GM23338 (cell line): Measurements from ENCODE around the gene NPB. TPM values are rescaled to one million over a fixed set of nuclear protein-coding genes. Genes with fewer than 3 reads are reported as not detected.

ENCODE experiments used
- ATAC-seq: fragments of 200-7000 bp; cut with Tn5 transposase; 3 replicates; pipeline ENCODE4 v1.9.1; 2020
- DNase-seq: peaks from one replicate; pipeline ENCODE4 v3.0.0-alpha.2; 2015; ENCODE audit warnings: low spot score
- H2AFZ ChIP-seq: fragments of 200-600 bp; sonication (generic); 2 replicates; pipeline ENCODE4 v1.8.0; 2016; ENCODE audit warnings: antibody characterized with exemption, mild to moderate bottlenecking, moderate library complexity
- H3F3A ChIP-seq: fragments of 200-600 bp; sonication (generic); replicated peaks from 2 replicates; pipeline ENCODE4 v1.8.0; 2017; ENCODE audit warnings: antibody characterized with exemption, mixed run types, low read depth
- H3K27ac ChIP-seq: fragments of 200-600 bp; sonication (generic); 2 replicates; pipeline ENCODE4 v1.6.1; 2016; ENCODE audit warnings: low read depth
- H3K27me3 ChIP-seq: fragments of 200-600 bp; sonication (generic); 2 replicates; pipeline ENCODE4 v1.8.0; 2016; ENCODE audit warnings: mild to moderate bottlenecking, mixed run types, moderate library complexity; ENCODE audit not compliant: insufficient read depth
- H3K36me3 ChIP-seq: fragments of 200-600 bp; sonication (generic); 2 replicates; pipeline ENCODE4 v1.8.0; 2016; ENCODE audit warnings: mild to moderate bottlenecking; ENCODE audit not compliant: insufficient read depth
- H3K4me1 ChIP-seq: fragments of 200-600 bp; sonication (generic); 2 replicates; pipeline ENCODE4 v1.8.0; 2016; ENCODE audit warnings: mild to moderate bottlenecking, moderate library complexity; ENCODE audit not compliant: insufficient read depth
- H3K4me2 ChIP-seq: fragments of 200-600 bp; sonication (generic); 2 replicates; pipeline ENCODE4 v1.7.1; 2017; ENCODE audit warnings: mixed run types
- H3K4me3 ChIP-seq: fragments of 200-600 bp; sonication (generic); 2 replicates; pipeline ENCODE4 v1.6.1; 2016; ENCODE audit warnings: mixed run types
- H3K79me2 ChIP-seq: fragments of 200-600 bp; sonication (generic); replicated peaks from 2 replicates; pipeline ENCODE4 v1.8.0; 2017; ENCODE audit warnings: mild to moderate bottlenecking; ENCODE audit not compliant: insufficient read depth
- H3K9me2 ChIP-seq: fragments of 200-600 bp; sonication (generic); 2 replicates; pipeline ENCODE4 v1.8.0; 2017; ENCODE audit not compliant: insufficient read depth
- H4K20me1 ChIP-seq: fragments of 200-600 bp; sonication (generic); replicated peaks from 2 replicates; pipeline ENCODE4 v1.8.0; 2017; ENCODE audit warnings: mild to moderate bottlenecking; ENCODE audit not compliant: insufficient read depth
- H3K27ac Mint-ChIP-seq: 2 replicates; pipeline ENCODE4 v1.8.0; 2020; ENCODE audit warnings: inconsistent platforms, mild to moderate bottlenecking, moderate library complexity, mixed read lengths
- H3K27me3 Mint-ChIP-seq: 3 replicates; pipeline ENCODE4 v1.8.0; 2022; ENCODE audit warnings: low read depth, mild to moderate bottlenecking, moderate library complexity, mixed read lengths, inconsistent platforms; ENCODE audit not compliant: insufficient read depth, poor library complexity
- H3K36me3 Mint-ChIP-seq: 3 replicates; pipeline ENCODE4 v1.8.0; 2021; ENCODE audit warnings: low read depth, mild to moderate bottlenecking, inconsistent platforms, moderate library complexity, mixed read lengths
- H3K4me1 Mint-ChIP-seq: 3 replicates; pipeline ENCODE4 v1.8.0; 2020; ENCODE audit warnings: mild to moderate bottlenecking, inconsistent platforms, mixed read lengths
- H3K4me3 Mint-ChIP-seq: 3 replicates; pipeline ENCODE4 v1.8.0; 2021; ENCODE audit warnings: moderate library complexity, mild to moderate bottlenecking, inconsistent platforms, mixed read lengths
- H3K9me3 Mint-ChIP-seq: 3 replicates; pipeline ENCODE4 v1.8.0; 2020; ENCODE audit warnings: moderate library complexity, mild to moderate bottlenecking, inconsistent platforms, mixed read lengths
- CREB1 ChIP-seq: fragments of 250-450 bp; sonication (Bioruptor Pico); IDR thresholded peaks from 2 replicates; pipeline ENCODE4 v1.5.0; 2020; ENCODE audit warnings: low read depth, mild to moderate bottlenecking, moderate library complexity
- EZH2 ChIP-seq: fragments of 200-600 bp; sonication (generic); IDR thresholded peaks from one replicate; pipeline ENCODE4 v1.8.0; 2017; ENCODE audit warnings: antibody characterized with exemption, mild to moderate bottlenecking, low read depth; ENCODE audit not compliant: unreplicated experiment
- EZH2phosphoT487 ChIP-seq: fragments of 200-600 bp; sonication (generic); IDR thresholded peaks from one replicate; pipeline ENCODE4 v1.8.1; 2018; ENCODE audit warnings: antibody characterized with exemption; ENCODE audit not compliant: unreplicated experiment
- JUNB ChIP-seq: IDR thresholded peaks from one replicate; pipeline ENCODE4 v1.6.1; 2016; ENCODE audit warnings: antibody characterized with exemption; ENCODE audit not compliant: unreplicated experiment
- NANOG ChIP-seq: IDR thresholded peaks from 2 replicates; pipeline ENCODE4 v1.6.1; 2016; ENCODE audit warnings: antibody characterized with exemption, borderline replicate concordance
- STAT1 ChIP-seq: IDR thresholded peaks from one replicate; pipeline ENCODE4 v1.6.1; 2016; ENCODE audit warnings: antibody characterized with exemption; ENCODE audit not compliant: unreplicated experiment
- ZNF114 ChIP-seq: fragments of 250-450 bp; sonication (Bioruptor Pico); IDR thresholded peaks from 2 replicates; pipeline ENCODE4 v1.5.0; 2020; ENCODE audit warnings: mild to moderate bottlenecking, moderate library complexity
- polyA plus RNA-seq: library from polyadenylated mRNA; unstranded; fragments of >200 nt; fragmentation: Nextera tagmentation; extraction: Ambion mirVana; gene quantifications from 2 replicates; pipeline ENCODE4 v1.2.1, GENCODE V29; 2016
- total RNA-seq: library from RNA; depleted of rRNA; stranded (reverse); fragments of >200 nt; shearing (Covaris generic); gene quantifications from 2 replicates; pipeline ENCODE4 v1.2.3, GENCODE V29; 2014
- TF ChIP-seq, protein P1 (sequence below), 2 experiments: fragments of 200-600 bp in 1 of 2; sonication (generic) in 1 of 2; conservative IDR thresholded peaks; 2 replicates each; pipeline versions ENCODE4 v1.5.1 to v1.6.1; 2016 to 2017; ENCODE audit warnings: antibody characterized with exemption in 2 of 2, low read depth in 2 of 2, mild to moderate bottlenecking in 2 of 2, moderate library complexity in 1 of 2
- TF ChIP-seq, protein P2 (sequence below): IDR thresholded peaks from one replicate; pipeline ENCODE4 v1.6.1; 2018; ENCODE audit warnings: antibody characterized with exemption; ENCODE audit not compliant: unreplicated experiment
- TF ChIP-seq, protein P3 (sequence below): fragments of 250-450 bp; sonication (Bioruptor Pico); IDR thresholded peaks from 2 replicates; pipeline ENCODE4 v1.5.0; 2020; ENCODE audit warnings: mild to moderate bottlenecking, moderate library complexity

Gene NPB
- total and polyA plus RNA-seq, 2 experiments from 2014 or later = 3.6 to 3.8 TPM

DNA sequence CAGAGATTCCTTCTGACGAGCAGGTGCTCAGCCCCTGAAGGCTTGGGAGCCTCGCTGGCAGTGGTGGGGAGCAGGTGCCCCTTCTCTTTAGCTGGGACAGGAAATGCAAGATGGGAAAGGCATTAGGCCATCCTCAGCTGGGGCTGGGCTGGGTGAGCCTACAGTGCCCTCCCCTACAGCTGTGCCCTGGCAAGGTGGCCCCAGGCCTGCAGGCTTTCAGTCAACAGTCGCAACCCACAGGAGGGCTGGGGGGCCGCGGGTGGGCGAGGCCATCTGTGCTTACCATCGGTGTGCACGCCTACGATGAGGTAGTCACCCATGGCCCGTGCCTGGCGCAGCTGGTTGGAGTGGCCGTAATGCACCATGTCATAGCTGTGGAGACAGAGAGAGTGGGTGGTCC is 7.2 kb downstream of the NPB start (continued):
- TF ChIP-seq, protein P1, sequence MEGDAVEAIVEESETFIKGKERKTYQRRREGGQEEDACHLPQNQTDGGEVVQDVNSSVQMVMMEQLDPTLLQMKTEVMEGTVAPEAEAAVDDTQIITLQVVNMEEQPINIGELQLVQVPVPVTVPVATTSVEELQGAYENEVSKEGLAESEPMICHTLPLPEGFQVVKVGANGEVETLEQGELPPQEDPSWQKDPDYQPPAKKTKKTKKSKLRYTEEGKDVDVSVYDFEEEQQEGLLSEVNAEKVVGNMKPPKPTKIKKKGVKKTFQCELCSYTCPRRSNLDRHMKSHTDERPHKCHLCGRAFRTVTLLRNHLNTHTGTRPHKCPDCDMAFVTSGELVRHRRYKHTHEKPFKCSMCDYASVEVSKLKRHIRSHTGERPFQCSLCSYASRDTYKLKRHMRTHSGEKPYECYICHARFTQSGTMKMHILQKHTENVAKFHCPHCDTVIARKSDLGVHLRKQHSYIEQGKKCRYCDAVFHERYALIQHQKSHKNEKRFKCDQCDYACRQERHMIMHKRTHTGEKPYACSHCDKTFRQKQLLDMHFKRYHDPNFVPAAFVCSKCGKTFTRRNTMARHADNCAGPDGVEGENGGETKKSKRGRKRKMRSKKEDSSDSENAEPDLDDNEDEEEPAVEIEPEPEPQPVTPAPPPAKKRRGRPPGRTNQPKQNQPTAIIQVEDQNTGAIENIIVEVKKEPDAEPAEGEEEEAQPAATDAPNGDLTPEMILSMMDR (conservative IDR thresholded peaks at IDR 0.05; ENCODE audit: low read depth in 2 of 2) = no peak
- TF ChIP-seq EZH2phosphoT487 = no peak
- TF ChIP-seq NANOG = no peak
- TF ChIP-seq, protein P2, sequence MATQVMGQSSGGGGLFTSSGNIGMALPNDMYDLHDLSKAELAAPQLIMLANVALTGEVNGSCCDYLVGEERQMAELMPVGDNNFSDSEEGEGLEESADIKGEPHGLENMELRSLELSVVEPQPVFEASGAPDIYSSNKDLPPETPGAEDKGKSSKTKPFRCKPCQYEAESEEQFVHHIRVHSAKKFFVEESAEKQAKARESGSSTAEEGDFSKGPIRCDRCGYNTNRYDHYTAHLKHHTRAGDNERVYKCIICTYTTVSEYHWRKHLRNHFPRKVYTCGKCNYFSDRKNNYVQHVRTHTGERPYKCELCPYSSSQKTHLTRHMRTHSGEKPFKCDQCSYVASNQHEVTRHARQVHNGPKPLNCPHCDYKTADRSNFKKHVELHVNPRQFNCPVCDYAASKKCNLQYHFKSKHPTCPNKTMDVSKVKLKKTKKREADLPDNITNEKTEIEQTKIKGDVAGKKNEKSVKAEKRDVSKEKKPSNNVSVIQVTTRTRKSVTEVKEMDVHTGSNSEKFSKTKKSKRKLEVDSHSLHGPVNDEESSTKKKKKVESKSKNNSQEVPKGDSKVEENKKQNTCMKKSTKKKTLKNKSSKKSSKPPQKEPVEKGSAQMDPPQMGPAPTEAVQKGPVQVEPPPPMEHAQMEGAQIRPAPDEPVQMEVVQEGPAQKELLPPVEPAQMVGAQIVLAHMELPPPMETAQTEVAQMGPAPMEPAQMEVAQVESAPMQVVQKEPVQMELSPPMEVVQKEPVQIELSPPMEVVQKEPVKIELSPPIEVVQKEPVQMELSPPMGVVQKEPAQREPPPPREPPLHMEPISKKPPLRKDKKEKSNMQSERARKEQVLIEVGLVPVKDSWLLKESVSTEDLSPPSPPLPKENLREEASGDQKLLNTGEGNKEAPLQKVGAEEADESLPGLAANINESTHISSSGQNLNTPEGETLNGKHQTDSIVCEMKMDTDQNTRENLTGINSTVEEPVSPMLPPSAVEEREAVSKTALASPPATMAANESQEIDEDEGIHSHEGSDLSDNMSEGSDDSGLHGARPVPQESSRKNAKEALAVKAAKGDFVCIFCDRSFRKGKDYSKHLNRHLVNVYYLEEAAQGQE = no peak
- TF ChIP-seq STAT1 = no peak
- no peak for TF ChIP-seq CREB1 (CRISPR knock-in tag)
- TF ChIP-seq EZH2 = no peak
- TF ChIP-seq ZNF114 (CRISPR knock-in tag) = no peak

DNA sequence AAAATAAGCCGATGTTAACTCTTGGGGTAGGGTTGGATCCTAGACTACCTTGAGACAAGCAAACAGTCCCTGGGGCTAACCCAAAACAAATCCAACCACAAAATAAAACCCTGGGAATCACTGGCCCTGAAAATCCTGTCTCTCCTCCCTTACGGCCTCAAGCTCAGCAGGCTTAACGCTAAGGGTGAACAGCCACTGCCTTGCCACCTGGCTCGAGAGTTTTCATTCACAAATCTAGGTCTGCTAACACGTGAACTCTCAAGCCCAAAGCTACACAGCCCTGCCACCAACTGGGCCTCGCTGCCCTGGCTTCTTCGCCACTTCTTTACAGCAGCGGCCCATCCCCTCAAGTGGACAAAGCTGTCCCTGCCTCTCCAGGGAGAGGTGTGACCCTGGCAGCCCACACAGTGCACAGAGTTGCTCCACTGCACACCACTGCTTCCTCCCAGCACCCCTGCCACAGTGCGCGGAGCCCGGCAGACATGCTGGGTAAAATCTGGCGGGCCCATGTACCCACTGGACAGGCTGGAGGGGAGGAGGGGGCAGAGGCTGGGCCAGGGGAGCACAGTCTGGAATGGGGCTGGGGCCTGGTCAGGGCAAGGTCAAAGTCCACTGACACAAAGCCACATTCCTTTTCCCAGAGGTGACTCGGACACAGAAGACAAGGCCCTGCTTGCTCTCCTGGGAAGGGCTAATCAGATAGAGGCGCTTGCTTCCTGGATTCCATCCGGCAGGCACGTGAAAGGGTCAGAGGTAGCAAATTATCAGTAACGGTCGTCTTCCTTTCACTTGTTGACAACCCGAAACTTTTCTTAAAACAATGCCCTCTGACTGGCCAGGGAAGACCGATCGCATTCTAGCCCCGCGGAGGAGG is 8.2 kb downstream of the NPB start:
- ATAC-seq = peak; percentile 2; the same call in 2 of the 3 replicates
- Histone ChIP-seq H3K27me3 (no peaks in the 10 kb centered on the region), H3K27ac (no peak overlapping the region), H3K4me1 (peaks cover 6% of the 10 kb centered on the region), H3K9me2 (no peaks in the 10 kb centered on the region), H3K79me2 (peaks cover 7% of the 10 kb centered on the region), H3F3A (peaks cover 22% of the 10 kb centered on the region), H4K20me1 (peaks cover 9% of the 10 kb centered on the region), H3K36me3 (peaks cover 6% of the 10 kb centered on the region; the same call in 1 of the 2 replicates), H3K4me2 (peak overlapping the region; percentile 87), H2AFZ (no peak overlapping the region), H3K4me3 (peak overlapping the region; percentile 93)
- Mint-ChIP-seq H3K9me3 (no peaks in the 10 kb centered on the region), H3K27me3 (peaks cover 11% of the 10 kb centered on the region), H3K36me3 (peaks cover 25% of the 10 kb centered on the region), H3K27ac (no peak overlapping the region), H3K4me1 (peaks cover 3% of the 10 kb centered on the region; the same call in 1 of the 3 replicates), H3K4me3 (peak overlapping the region; percentile 87)
- no peak for TF ChIP-seq STAT1
- no peak for TF ChIP-seq EZH2
- TF ChIP-seq, protein P3, sequence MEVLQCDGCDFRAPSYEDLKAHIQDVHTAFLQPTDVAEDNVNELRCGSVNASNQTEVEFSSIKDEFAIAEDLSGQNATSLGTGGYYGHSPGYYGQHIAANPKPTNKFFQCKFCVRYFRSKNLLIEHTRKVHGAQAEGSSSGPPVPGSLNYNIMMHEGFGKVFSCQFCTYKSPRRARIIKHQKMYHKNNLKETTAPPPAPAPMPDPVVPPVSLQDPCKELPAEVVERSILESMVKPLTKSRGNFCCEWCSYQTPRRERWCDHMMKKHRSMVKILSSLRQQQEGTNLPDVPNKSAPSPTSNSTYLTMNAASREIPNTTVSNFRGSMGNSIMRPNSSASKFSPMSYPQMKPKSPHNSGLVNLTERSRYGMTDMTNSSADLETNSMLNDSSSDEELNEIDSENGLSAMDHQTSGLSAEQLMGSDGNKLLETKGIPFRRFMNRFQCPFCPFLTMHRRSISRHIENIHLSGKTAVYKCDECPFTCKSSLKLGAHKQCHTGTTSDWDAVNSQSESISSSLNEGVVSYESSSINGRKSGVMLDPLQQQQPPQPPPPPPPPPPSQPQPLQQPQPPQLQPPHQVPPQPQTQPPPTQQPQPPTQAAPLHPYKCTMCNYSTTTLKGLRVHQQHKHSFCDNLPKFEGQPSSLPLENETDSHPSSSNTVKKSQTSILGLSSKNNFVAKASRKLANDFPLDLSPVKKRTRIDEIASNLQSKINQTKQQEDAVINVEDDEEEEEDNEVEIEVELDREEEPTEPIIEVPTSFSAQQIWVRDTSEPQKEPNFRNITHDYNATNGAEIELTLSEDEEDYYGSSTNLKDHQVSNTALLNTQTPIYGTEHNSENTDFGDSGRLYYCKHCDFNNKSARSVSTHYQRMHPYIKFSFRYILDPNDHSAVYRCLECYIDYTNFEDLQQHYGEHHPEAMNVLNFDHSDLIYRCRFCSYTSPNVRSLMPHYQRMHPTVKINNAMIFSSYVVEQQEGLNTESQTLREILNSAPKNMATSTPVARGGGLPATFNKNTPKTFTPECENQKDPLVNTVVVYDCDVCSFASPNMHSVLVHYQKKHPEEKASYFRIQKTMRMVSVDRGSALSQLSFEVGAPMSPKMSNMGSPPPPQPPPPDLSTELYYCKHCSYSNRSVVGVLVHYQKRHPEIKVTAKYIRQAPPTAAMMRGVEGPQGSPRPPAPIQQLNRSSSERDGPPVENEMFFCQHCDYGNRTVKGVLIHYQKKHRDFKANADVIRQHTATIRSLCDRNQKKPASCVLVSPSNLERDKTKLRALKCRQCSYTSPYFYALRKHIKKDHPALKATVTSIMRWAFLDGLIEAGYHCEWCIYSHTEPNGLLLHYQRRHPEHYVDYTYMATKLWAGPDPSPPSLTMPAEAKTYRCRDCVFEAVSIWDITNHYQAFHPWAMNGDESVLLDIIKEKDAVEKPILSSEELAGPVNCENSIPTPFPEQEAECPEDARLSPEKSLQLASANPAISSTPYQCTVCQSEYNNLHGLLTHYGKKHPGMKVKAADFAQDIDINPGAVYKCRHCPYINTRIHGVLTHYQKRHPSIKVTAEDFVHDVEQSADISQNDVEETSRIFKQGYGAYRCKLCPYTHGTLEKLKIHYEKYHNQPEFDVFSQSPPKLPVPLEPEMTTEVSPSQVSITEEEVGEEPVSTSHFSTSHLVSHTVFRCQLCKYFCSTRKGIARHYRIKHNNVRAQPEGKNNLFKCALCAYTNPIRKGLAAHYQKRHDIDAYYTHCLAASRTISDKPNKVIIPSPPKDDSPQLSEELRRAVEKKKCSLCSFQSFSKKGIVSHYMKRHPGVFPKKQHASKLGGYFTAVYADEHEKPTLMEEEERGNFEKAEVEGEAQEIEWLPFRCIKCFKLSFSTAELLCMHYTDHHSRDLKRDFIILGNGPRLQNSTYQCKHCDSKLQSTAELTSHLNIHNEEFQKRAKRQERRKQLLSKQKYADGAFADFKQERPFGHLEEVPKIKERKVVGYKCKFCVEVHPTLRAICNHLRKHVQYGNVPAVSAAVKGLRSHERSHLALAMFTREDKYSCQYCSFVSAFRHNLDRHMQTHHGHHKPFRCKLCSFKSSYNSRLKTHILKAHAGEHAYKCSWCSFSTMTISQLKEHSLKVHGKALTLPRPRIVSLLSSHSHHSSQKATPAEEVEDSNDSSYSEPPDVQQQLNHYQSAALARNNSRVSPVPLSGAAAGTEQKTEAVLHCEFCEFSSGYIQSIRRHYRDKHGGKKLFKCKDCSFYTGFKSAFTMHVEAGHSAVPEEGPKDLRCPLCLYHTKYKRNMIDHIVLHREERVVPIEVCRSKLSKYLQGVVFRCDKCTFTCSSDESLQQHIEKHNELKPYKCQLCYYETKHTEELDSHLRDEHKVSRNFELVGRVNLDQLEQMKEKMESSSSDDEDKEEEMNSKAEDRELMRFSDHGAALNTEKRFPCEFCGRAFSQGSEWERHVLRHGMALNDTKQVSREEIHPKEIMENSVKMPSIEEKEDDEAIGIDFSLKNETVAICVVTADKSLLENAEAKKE (CRISPR knock-in tag) = no peak
- TF ChIP-seq JUNB = no peak
- peak; percentile 40 for DNase-seq
